H1 (cell line): Measurements from ENCODE around the gene ACOD1. TPM values are rescaled to one million over a fixed set of nuclear protein-coding genes. Genes with fewer than 3 reads are reported as not detected.

ENCODE experiments used
- CTCF ChIA-PET: fragments of 300-600 bp; sonication (Branson Sonifier 250); formaldehyde crosslinking; loops from one replicate; lab custom pipeline; 2021; ENCODE audit not compliant: partially characterized antibody; lab: Charles Lee
- POLR2A ChIA-PET: fragments of 300-600 bp; sonication (Branson Sonifier 250); formaldehyde crosslinking; loops from one replicate; lab custom pipeline; 2021; ENCODE audit warnings: inconsistent platforms; ENCODE audit not compliant: partially characterized antibody; lab: Charles Lee
- DNase-seq, 2 experiments: peaks; one replicate each; pipeline versions ENCODE4 v3.0.0 to v3.0.0-alpha.2; 2010 to 2022; ENCODE audit warnings: low spot score in 2 of 2, low read depth in 1 of 2, mixed read lengths in 1 of 2
- FAIRE-seq: peaks from 2 replicates; lab custom pipeline; 2011; peaks lifted over from hg19 to GRCh38; lab: Jason Lieb, UNC
- H2AFZ ChIP-seq: 2 replicates; pipeline ENCODE4 v1.8.1; 2012; ENCODE audit warnings: low read length, inconsistent platforms
- H2AK5ac ChIP-seq: 2 replicates; pipeline ENCODE4 v1.6.1; 2013; ENCODE audit warnings: low read depth, low read length
- H2BK120ac ChIP-seq: replicated peaks from 2 replicates; pipeline ENCODE3; 2013; ENCODE audit warnings: low read depth, low read length, inconsistent platforms
- H2BK12ac ChIP-seq: 2 replicates; pipeline ENCODE4 v1.6.1; 2013; ENCODE audit warnings: low read depth, low read length
- H2BK15ac ChIP-seq: 2 replicates; pipeline ENCODE4 v1.6.1; 2013; ENCODE audit warnings: low read length
- H2BK20ac ChIP-seq: 2 replicates; pipeline ENCODE4 v1.6.1; 2013; ENCODE audit warnings: low read length
- H2BK5ac ChIP-seq: 2 replicates; pipeline ENCODE4 v1.6.1; 2013; ENCODE audit warnings: low read depth, low read length
- H3K14ac ChIP-seq: 2 replicates; pipeline ENCODE4 v1.6.1; 2013; ENCODE audit warnings: inconsistent platforms; ENCODE audit not compliant: insufficient read length
- H3K18ac ChIP-seq: 2 replicates; pipeline ENCODE4 v1.6.1; 2013; ENCODE audit warnings: low read length; ENCODE audit errors: extremely low read depth
- H3K23ac ChIP-seq: 2 replicates; pipeline ENCODE4 v1.6.1; 2013; ENCODE audit warnings: inconsistent platforms; ENCODE audit not compliant: insufficient read length
- H3K23me2 ChIP-seq: 2 replicates; pipeline ENCODE4 v1.6.1; 2013; ENCODE audit warnings: low read depth, low read length
- H3K27ac ChIP-seq: 2 replicates; pipeline ENCODE4 v1.6.1; 2011; ENCODE audit warnings: low read depth, low read length, inconsistent platforms
- H3K27me3 ChIP-seq, 4 experiments: replicated peaks in 1 of 4; 1 replicate in 1 of 4; 2 replicates in 3 of 4; pipeline versions ENCODE4 v1.6.1 to v1.8.1; 2011 to 2013; ENCODE audit warnings: low read length in 3 of 4, mild to moderate bottlenecking in 3 of 4, inconsistent platforms in 2 of 4, mixed read lengths in 2 of 4, moderate library complexity in 1 of 4; ENCODE audit not compliant: control insufficient read depth in 3 of 4, insufficient read depth in 3 of 4; ENCODE audit errors: extremely low read depth in 1 of 4
- H3K36me3 ChIP-seq, 4 experiments: 2 replicates each; pipeline versions ENCODE4 v1.6.1 to v1.8.1; 2011 to 2013; ENCODE audit warnings: mild to moderate bottlenecking in 4 of 4, low read length in 3 of 4, moderate library complexity in 2 of 4, control low read depth in 1 of 4, inconsistent platforms in 1 of 4; ENCODE audit not compliant: insufficient read depth in 4 of 4, control insufficient read depth in 2 of 4
- H3K4ac ChIP-seq: replicated peaks from 2 replicates; pipeline ENCODE3; 2013; ENCODE audit warnings: low read length, low read depth, mixed read lengths, inconsistent platforms; ENCODE audit not compliant: insufficient read length
- H3K4me1 ChIP-seq, 4 experiments: replicated peaks in 1 of 4; 1 replicate in 1 of 4; 2 replicates in 3 of 4; pipeline versions ENCODE4 v1.6.1 to v1.8.1; 2011 to 2013; ENCODE audit warnings: low read length in 3 of 4, inconsistent platforms in 2 of 4, mixed read lengths in 1 of 4; ENCODE audit not compliant: insufficient read depth in 4 of 4, control insufficient read depth in 3 of 4
- H3K4me2 ChIP-seq, 2 experiments: 2 replicates each; pipeline versions ENCODE4 v1.6.1 to v1.8.1; 2011 to 2013; ENCODE audit warnings: low read depth in 2 of 2, low read length in 2 of 2, control low read depth in 1 of 2, inconsistent platforms in 1 of 2, mild to moderate bottlenecking in 1 of 2; ENCODE audit not compliant: insufficient read depth in 1 of 2
- H3K4me3 ChIP-seq, 4 experiments: fragments of 200-600, 300-600 bp in 1 of 4; sonication (generic), shearing (Covaris generic), sonication (Bioruptor Twin) in 1 of 4; 2 replicates each; pipeline versions ENCODE4 v1.5.1 to v1.8.1; 2011 to 2016; ENCODE audit warnings: low read length in 4 of 4, low read depth in 3 of 4, control low read depth in 2 of 4, inconsistent platforms in 2 of 4, mild to moderate bottlenecking in 2 of 4, mixed read lengths in 1 of 4, moderate library complexity in 1 of 4; ENCODE audit not compliant: insufficient read depth in 2 of 4; ENCODE audit errors: extremely low read depth in 1 of 4
- H3K56ac ChIP-seq: replicated peaks from 2 replicates; pipeline ENCODE3; 2013; ENCODE audit warnings: low read depth, mild to moderate bottlenecking, mixed read lengths, low read length, inconsistent platforms; ENCODE audit not compliant: insufficient read length
- H3K79me1 ChIP-seq: 2 replicates; pipeline ENCODE4 v1.6.1; 2013; ENCODE audit warnings: low read depth, low read length, control low read depth
- H3K79me2 ChIP-seq, 2 experiments: 2 replicates each; pipeline versions ENCODE4 v1.6.1 to v1.8.1; 2012 to 2013; ENCODE audit warnings: low read length in 2 of 2, mild to moderate bottlenecking in 2 of 2, inconsistent platforms in 1 of 2; ENCODE audit not compliant: insufficient read depth in 2 of 2, control insufficient read depth in 1 of 2
- H3K9ac ChIP-seq, 4 experiments: replicated peaks in 1 of 4; 1 replicate in 1 of 4; 2 replicates in 3 of 4; pipeline versions ENCODE4 v1.6.1 to v1.8.1; 2011 to 2013; ENCODE audit warnings: low read depth in 3 of 4, low read length in 3 of 4, control low read depth in 2 of 4, mild to moderate bottlenecking in 2 of 4, moderate library complexity in 2 of 4, inconsistent platforms in 1 of 4; ENCODE audit errors: extremely low read depth in 1 of 4
- H3K9me3 ChIP-seq, 2 experiments: 2 replicates each; pipeline versions ENCODE4 v1.6.1 to v1.8.1; 2012 to 2013; ENCODE audit warnings: mild to moderate bottlenecking in 2 of 2, moderate library complexity in 2 of 2, control low read depth in 1 of 2, inconsistent platforms in 1 of 2, low read depth in 1 of 2, low read length in 1 of 2, mixed read lengths in 1 of 2; ENCODE audit not compliant: insufficient read depth in 2 of 2
- H4K20me1 ChIP-seq, 2 experiments: replicated peaks in 1 of 2; 2 replicates each; pipeline versions ENCODE3 to v1.8.1; 2011 to 2013; ENCODE audit warnings: inconsistent platforms in 2 of 2, low read length in 2 of 2, mild to moderate bottlenecking in 1 of 2; ENCODE audit not compliant: insufficient read depth in 2 of 2, control insufficient read depth in 1 of 2
- H4K5ac ChIP-seq: 2 replicates; pipeline ENCODE4 v1.6.1; 2013; ENCODE audit warnings: low read length, low read depth, mixed read lengths, inconsistent platforms; ENCODE audit not compliant: insufficient read length
- H4K8ac ChIP-seq: 2 replicates; pipeline ENCODE4 v1.8.0; 2013; ENCODE audit warnings: mild to moderate bottlenecking, moderate library complexity, low read length, inconsistent platforms; ENCODE audit not compliant: insufficient read depth; ENCODE audit errors: extremely low read depth
- H4K91ac ChIP-seq: replicated peaks from 2 replicates; pipeline ENCODE3; 2013; ENCODE audit warnings: low read length, mixed read lengths, inconsistent platforms; ENCODE audit not compliant: insufficient read length
- ATF2 ChIP-seq: IDR thresholded peaks from 2 replicates; pipeline ENCODE4 v1.6.1; 2012; ENCODE audit warnings: low read length, inconsistent platforms
- BACH1 ChIP-seq: IDR thresholded peaks from 2 replicates; pipeline ENCODE4 v1.6.1; 2012; ENCODE audit warnings: low read length, improper control_type of control experiment
- FOSL1 ChIP-seq: IDR thresholded peaks from 2 replicates; pipeline ENCODE4 v1.6.1; 2011; ENCODE audit warnings: mild to moderate bottlenecking, low read depth, low read length, moderate library complexity; ENCODE audit not compliant: insufficient read depth
- RNF2 ChIP-seq: fragments of 200-900, 300-1000 bp; sonication (generic); IDR thresholded peaks from 2 replicates; pipeline ENCODE4 v1.7.1; 2016; ENCODE audit warnings: borderline replicate concordance, low read depth, mild to moderate bottlenecking, antibody characterized with exemption, low read length; ENCODE audit not compliant: poor library complexity, severe bottlenecking; ENCODE audit errors: missing control alignments
- RXRA ChIP-seq: IDR thresholded peaks from 2 replicates; pipeline ENCODE4 v1.6.1; 2011; ENCODE audit warnings: low read depth, mild to moderate bottlenecking, low read length, moderate library complexity; ENCODE audit not compliant: insufficient read depth
- SAP30 ChIP-seq: fragments of 300-600 bp; sonication (generic); IDR thresholded peaks from 2 replicates; pipeline ENCODE4 v1.7.1; 2012; ENCODE audit warnings: low read length, moderate library complexity, mild to moderate bottlenecking, inconsistent platforms; ENCODE audit not compliant: insufficient read depth, insufficient replicate concordance
- SIX5 ChIP-seq: IDR thresholded peaks from 2 replicates; pipeline ENCODE4 v1.6.1; 2011; ENCODE audit warnings: mild to moderate bottlenecking, low read depth, low read length
- SUZ12 ChIP-seq: fragments of 200-600 bp; sonication (generic); IDR thresholded peaks from 2 replicates; pipeline ENCODE4 v1.6.1; 2012; ENCODE audit warnings: mild to moderate bottlenecking, inconsistent platforms, low read length, moderate library complexity, mixed read lengths
- TAF1 ChIP-seq: IDR thresholded peaks from 2 replicates; pipeline ENCODE4 v1.6.1; 2011; ENCODE audit warnings: mild to moderate bottlenecking, low read depth, low read length
- TEAD4 ChIP-seq: IDR thresholded peaks from 2 replicates; pipeline ENCODE4 v1.6.1; 2012; ENCODE audit warnings: low read depth, low read length, inconsistent platforms, mixed read lengths
- WGBS, 2 experiments: shearing (Covaris generic) in 1 of 2; methylation state at CpG; one replicate each; pipeline versions ENCODE4 v1.1.6 to v1.1.7; 2013 to 2015; ENCODE audit warnings: low lambda C conversion rate in 2 of 2, mixed read lengths in 2 of 2, inconsistent platforms in 1 of 2, low coverage in 1 of 2, missing lambda C conversion rate in 1 of 2; ENCODE audit not compliant: insufficient replicate concordance in 2 of 2, insufficient coverage in 1 of 2, insufficient read length in 1 of 2; ENCODE audit errors: extremely low coverage in 1 of 2, missing lambda C conversion rate in 1 of 2; 5-methylcytosine and 5-hydroxymethylcytosine counted together
- polyA plus RNA-seq, 7 experiments: library from polyadenylated mRNA; depleted of rRNA in 3 of 7; stranded (reverse) in 5 of 7; unstranded in 2 of 7; fragments of >200 nt in 5 of 7; fragments of 200-250 nt in 2 of 7; gene quantifications; 1 replicate in 5 of 7; 2 replicates in 1 of 7; 4 replicates in 1 of 7; pipeline versions ENCODE4 v1.2.1 to v1.2.3, GENCODE V29; 2011 to 2013; ENCODE audit warnings: missing spikeins in 2 of 7, mixed read lengths in 2 of 7
- total RNA-seq: library from RNA; stranded (reverse); fragmentation: NEBNext Ultra II Directional; extraction: Animal tissue kit (Norgen Biotek cat#: 25700); gene quantifications from 2 replicates; pipeline ENCODE4 v1.2.1, GENCODE V29; 2021
- TF ChIP-seq, protein P1 (sequence below): IDR thresholded peaks from 2 replicates; pipeline ENCODE4 v1.6.1; 2012; ENCODE audit warnings: inconsistent platforms

Gene ACOD1
- total and polyA plus RNA-seq, 2 of the 8 experiments (the other 6 are each of a cell fraction or from before 2014, with no cell fraction given): not detected

- H2BK5ac ChIP-seq: no peak overlapping the region
- H4K91ac ChIP-seq: no peak overlapping the region
- H3K79me1 ChIP-seq: no peaks in the 10 kb centered on the region
- no peak overlapping the region for H3K18ac ChIP-seq
- H3K4me3 ChIP-seq: no peak overlapping the region
- H3K23ac ChIP-seq: no peak overlapping the region
- no peak overlapping the region for H3K14ac ChIP-seq
- DNase-seq (no peak), FAIRE-seq (no peak)
- H3K23me2 ChIP-seq: no peaks in the 10 kb centered on the region
- TF ChIP-seq SIX5: no peak
- TF ChIP-seq TEAD4: no peak
- TF ChIP-seq, protein P1, sequence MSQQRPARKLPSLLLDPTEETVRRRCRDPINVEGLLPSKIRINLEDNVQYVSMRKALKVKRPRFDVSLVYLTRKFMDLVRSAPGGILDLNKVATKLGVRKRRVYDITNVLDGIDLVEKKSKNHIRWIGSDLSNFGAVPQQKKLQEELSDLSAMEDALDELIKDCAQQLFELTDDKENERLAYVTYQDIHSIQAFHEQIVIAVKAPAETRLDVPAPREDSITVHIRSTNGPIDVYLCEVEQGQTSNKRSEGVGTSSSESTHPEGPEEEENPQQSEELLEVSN: no peak
- no peak for TF ChIP-seq SUZ12
- TF ChIP-seq BACH1: no peak
- TF ChIP-seq ATF2: no peak
- TF ChIP-seq FOSL1: no peak
- no peak for TF ChIP-seq TAF1
- no peak for TF ChIP-seq RNF2
- TF ChIP-seq SAP30: no peak
- TF ChIP-seq RXRA: no peak
- no peak overlapping the region for H3K27ac ChIP-seq
- H3K4me1 ChIP-seq: no peaks in the 10 kb centered on the region
- H3K36me3 ChIP-seq: no peaks in the 10 kb centered on the region
- POLR2A ChIA-PET: no interaction called here
- H2AFZ ChIP-seq: no peak overlapping the region
- no peak overlapping the region for H2BK120ac ChIP-seq
- no peak overlapping the region for H2AK5ac ChIP-seq
- CTCF ChIA-PET: interaction anchor here (0.7 to 1.2 kb wide), 2 partner anchors 10 to 35 kb away, joined by 5 read pairs; no protein-coding TSS in a partner anchor
- no peak overlapping the region for H3K4ac ChIP-seq
- no peaks in the 10 kb centered on the region for H3K27me3 ChIP-seq
- no peak overlapping the region for H2BK12ac ChIP-seq
- H3K4me2 ChIP-seq: no peak overlapping the region
- H4K20me1 ChIP-seq: no peaks in the 10 kb centered on the region
- H4K5ac ChIP-seq: no peak overlapping the region
- H2BK20ac ChIP-seq: no peak overlapping the region
- WGBS, 2 experiments: 92% methylated on average over 3 of the region's 3 CpGs; no CpG with 5 or more reads in 1 of the 2 experiments
- no peak overlapping the region for H4K8ac ChIP-seq
- no peak overlapping the region for H3K9ac ChIP-seq
- H3K9me3 ChIP-seq: no peaks in the 10 kb centered on the region
- no peak overlapping the region for H2BK15ac ChIP-seq
- H3K79me2 ChIP-seq: no peaks in the 10 kb centered on the region
- H3K56ac ChIP-seq: no peak overlapping the region
Observed at GRCh38 chr13:76939215-76939614, 9.1 kb upstream of the ACOD1 start.
